IMR-90 (cell line): ENCODE data around the gene KIAA0040. TPM values are rescaled to one million over a fixed set of nuclear protein-coding genes. Genes with fewer than 3 reads are reported as not detected.

Experiments
- ATAC-seq: fragments of 200-7000 bp; cut with Tn5 transposase; 2 replicates; pipeline ENCODE4 v1.9.1; 2020; ENCODE audit warnings: low read depth, mild to moderate bottlenecking, moderate library complexity
- BruUV-seq: library from RNA; stranded (reverse); fragments of 400-500 nt; replicated peaks from 2 replicates; lab custom pipeline; 2021; lab: Mats Ljungman, UMichigan
- CTCF ChIA-PET: fragments of 300-600 bp; formaldehyde crosslinking; extraction: SDS; loops from one replicate; lab custom pipeline; 2021; ENCODE audit warnings: antibody characterized with exemption; lab: Yijun Ruan, JAX
- POLR2A ChIA-PET: fragments of 300-600 bp; sonication (Branson Sonifier 250); formaldehyde crosslinking; loops from one replicate; lab custom pipeline; 2022; ENCODE audit warnings: antibody characterized with exemption; ENCODE audit not compliant: unreplicated experiment; lab: Charles Lee
- DNase-seq: peaks from one replicate; pipeline ENCODE4 v3.0.0; 2013
- H2AFZ ChIP-seq: replicated peaks from 2 replicates; pipeline ENCODE3; 2013; ENCODE audit warnings: low read length, mild to moderate bottlenecking; ENCODE audit not compliant: poor library complexity
- H2AK5ac ChIP-seq: 2 replicates; pipeline ENCODE4 v1.6.1; 2013; ENCODE audit warnings: low read depth, low read length, inconsistent platforms
- H2AK9ac ChIP-seq: replicated peaks from 2 replicates; pipeline ENCODE3; 2013; ENCODE audit warnings: mild to moderate bottlenecking, low read depth, low read length, moderate library complexity; ENCODE audit not compliant: poor library complexity
- H2BK120ac ChIP-seq: 2 replicates; pipeline ENCODE4 v1.6.1; 2013; ENCODE audit warnings: low read depth, low read length, inconsistent platforms
- H2BK15ac ChIP-seq: 3 replicates; pipeline ENCODE4 v1.6.1; 2013; ENCODE audit warnings: low read depth, low read length, inconsistent platforms
- H2BK20ac ChIP-seq: 2 replicates; pipeline ENCODE4 v1.6.1; 2013; ENCODE audit warnings: low read depth, mild to moderate bottlenecking, inconsistent platforms, low read length, moderate library complexity
- H2BK5ac ChIP-seq: 2 replicates; pipeline ENCODE4 v1.6.1; 2013; ENCODE audit warnings: mild to moderate bottlenecking, low read depth, low read length, inconsistent platforms; ENCODE audit not compliant: poor library complexity, severe bottlenecking
- H3K14ac ChIP-seq: replicated peaks from 2 replicates; pipeline ENCODE4 v1.6.1; 2013; ENCODE audit warnings: low read depth, low read length, inconsistent platforms
- H3K18ac ChIP-seq: 2 replicates; pipeline ENCODE4 v1.6.1; 2013; ENCODE audit warnings: low read depth, low read length, control low read depth
- H3K23ac ChIP-seq: 2 replicates; pipeline ENCODE4 v1.6.1; 2013; ENCODE audit warnings: low read depth, low read length, inconsistent platforms
- H3K27ac ChIP-seq: 2 replicates; pipeline ENCODE4 v1.5.1; 2013; ENCODE audit warnings: mild to moderate bottlenecking, control low read depth, low read length; ENCODE audit not compliant: insufficient read depth
- H3K27me3 ChIP-seq: 2 replicates; pipeline ENCODE4 v1.6.1; 2013; ENCODE audit warnings: low read length; ENCODE audit not compliant: control insufficient read depth, insufficient read depth
- H3K36me3 ChIP-seq: 2 replicates; pipeline ENCODE4 v1.6.1; 2013; ENCODE audit warnings: low read length, mixed read lengths; ENCODE audit not compliant: control insufficient read depth, insufficient read depth
- H3K4ac ChIP-seq: 2 replicates; pipeline ENCODE4 v1.6.1; 2013; ENCODE audit warnings: low read depth, low read length, inconsistent platforms
- H3K4me1 ChIP-seq: 2 replicates; pipeline ENCODE4 v1.6.1; 2013; ENCODE audit warnings: low read length, mixed read lengths; ENCODE audit not compliant: control insufficient read depth, insufficient read depth
- H3K4me2 ChIP-seq: 2 replicates; pipeline ENCODE4 v1.6.1; 2013; ENCODE audit warnings: low read depth, mild to moderate bottlenecking, control low read depth, low read length, moderate library complexity
- H3K4me3 ChIP-seq: 2 replicates; pipeline ENCODE4 v1.5.1; 2013; ENCODE audit warnings: low read depth, mild to moderate bottlenecking, control low read depth, low read length, moderate library complexity; ENCODE audit not compliant: insufficient read depth
- H3K56ac ChIP-seq: 2 replicates; pipeline ENCODE4 v1.6.1; 2013; ENCODE audit warnings: low read length, inconsistent platforms; ENCODE audit not compliant: insufficient read depth; ENCODE audit errors: extremely low read depth
- H3K79me1 ChIP-seq, 2 experiments: 2 replicates each; pipeline ENCODE4 v1.6.1; 2013; ENCODE audit warnings: low read length in 2 of 2, inconsistent platforms in 1 of 2, low read depth in 1 of 2
- H3K9ac ChIP-seq: 2 replicates; pipeline ENCODE4 v1.6.1; 2013; ENCODE audit warnings: low read depth, low read length, control low read depth
- H3K9me1 ChIP-seq: 2 replicates; pipeline ENCODE4 v1.6.1; 2013; ENCODE audit warnings: low read length, inconsistent platforms; ENCODE audit not compliant: insufficient read depth
- H3K9me3 ChIP-seq: 2 replicates; pipeline ENCODE4 v1.6.1; 2013; ENCODE audit warnings: low read length; ENCODE audit not compliant: control insufficient read depth, insufficient read depth
- H4K20me1 ChIP-seq: 2 replicates; pipeline ENCODE4 v1.6.1; 2013; ENCODE audit warnings: low read length, inconsistent platforms; ENCODE audit not compliant: insufficient read depth
- H4K5ac ChIP-seq: 2 replicates; pipeline ENCODE4 v1.6.1; 2013; ENCODE audit warnings: mild to moderate bottlenecking, low read depth, low read length, control low read depth
- H4K8ac ChIP-seq, 2 experiments: 2 replicates each; pipeline ENCODE4 v1.6.1; 2013; ENCODE audit warnings: low read depth in 2 of 2, low read length in 2 of 2, control low read depth in 1 of 2, inconsistent platforms in 1 of 2
- H4K91ac ChIP-seq: 2 replicates; pipeline ENCODE4 v1.6.1; 2013; ENCODE audit warnings: low read depth, low read length, inconsistent platforms; ENCODE audit not compliant: insufficient read depth
- BHLHE40 ChIP-seq: fragments of 150-350 bp; IDR thresholded peaks from 2 replicates; pipeline ENCODE4 v1.6.1; 2016; ENCODE audit warnings: mild to moderate bottlenecking, low read depth, low read length
- CEBPB ChIP-seq: IDR thresholded peaks from 2 replicates; pipeline ENCODE4 v1.6.1; 2012; ENCODE audit warnings: low read depth, low read length, improper control_type of control experiment
- FOS ChIP-seq: fragments of 150-350 bp; IDR thresholded peaks from 2 replicates; pipeline ENCODE4 v1.6.1; 2016; ENCODE audit warnings: low read depth, low read length
- MAFK ChIP-seq: IDR thresholded peaks from 2 replicates; pipeline ENCODE4 v1.6.1; 2012; ENCODE audit warnings: low read depth, low read length, improper control_type of control experiment
- MXI1 ChIP-seq: IDR thresholded peaks from 2 replicates; pipeline ENCODE4 v1.6.1; 2012; ENCODE audit warnings: low read depth, mild to moderate bottlenecking, low read length, moderate library complexity, borderline replicate concordance
- RFX5 ChIP-seq: IDR thresholded peaks from 2 replicates; pipeline ENCODE4 v1.8.0; 2012; ENCODE audit warnings: low read depth, mild to moderate bottlenecking, low read length, moderate library complexity
- WGBS, 2 experiments: methylation state at CpG; one replicate each; pipeline versions ENCODE4 v1.1.5 to v1.1.7; 2013; ENCODE audit warnings: missing lambda C conversion rate in 2 of 2; ENCODE audit not compliant: insufficient read length in 1 of 2; ENCODE audit errors: extremely low coverage in 2 of 2; 5-methylcytosine and 5-hydroxymethylcytosine counted together
- dilution Hi-C: fragments of 300-500 bp; cut with HindIII; formaldehyde crosslinking; loops from one replicate; pipeline ENCODE4 v1.14.3; 2018; ENCODE audit warnings: low sequenced_read_pairs; ENCODE audit not compliant: unreplicated experiment
- in situ Hi-C: fragments of 300-500 bp; cut with MboI; formaldehyde crosslinking; loops from 3 replicates; pipeline ENCODE4 v1.14.3; 2019; ENCODE audit warnings: low sequenced_read_pairs, inconsistent platforms, mixed read lengths
- intact Hi-C: fragments of 100-400 bp; cut with micrococcal nuclease; formaldehyde crosslinking; loops from 2 replicates; pipeline ENCODE4 v1.10.0; 2022
- polyA plus RNA-seq, 3 experiments: library from polyadenylated mRNA; depleted of rRNA; stranded (reverse); fragments of >200 nt; gene quantifications; 2 replicates each; pipeline ENCODE4 v1.2.3, GENCODE V29; 2012; ENCODE audit warnings: low replicate concordance in 1 of 3
- total RNA-seq: library from RNA; depleted of rRNA; stranded (reverse); fragments of >200 nt; gene quantifications from 2 replicates; pipeline ENCODE4 v1.2.3, GENCODE V29; 2012

Gene KIAA0040
- total and polyA plus RNA-seq, 2 of the 4 experiments (the other 2 are of a cell fraction): 0.05 to 0.18 TPM

- Histone ChIP-seq H2AK5ac (no peak overlapping the region), H3K9me3 (no peaks in the 10 kb centered on the region), H2AK9ac (no peak overlapping the region), H3K36me3 (no peaks in the 10 kb centered on the region), H3K4me2 (no peak overlapping the region), H3K18ac (no peak overlapping the region), H3K4ac (no peak overlapping the region), H3K4me1 (no peaks in the 10 kb centered on the region), H3K23ac (no peak overlapping the region), H3K56ac (no peak overlapping the region), H4K8ac (no peak overlapping the region), H3K79me1 (no peaks in the 10 kb centered on the region), H3K27me3 (no peaks in the 10 kb centered on the region), H4K91ac (no peak overlapping the region), H2BK5ac (no peak overlapping the region), H3K9me1 (no peaks in the 10 kb centered on the region), H2BK120ac (no peak overlapping the region), H3K4me3 (no peak overlapping the region), H2BK20ac (no peak overlapping the region), H2AFZ (no peak overlapping the region), H4K20me1 (no peaks in the 10 kb centered on the region), H4K5ac (no peak overlapping the region), H3K14ac (no peak overlapping the region), H3K27ac (no peak overlapping the region), H2BK15ac (no peak overlapping the region), H3K9ac (no peak overlapping the region)
- dilution Hi-C loops (no loop called here), in situ Hi-C loops (no loop called here), intact Hi-C loops (no loop called here)
- WGBS, 2 experiments: 43% methylated on average over 1 of the region's 4 CpGs; no CpG with 5 or more reads in 1 of the 2 experiments
- BruUV-seq: no TSS peak
- ChIA-PET POLR2A (no interaction called here), CTCF (no interaction called here)
- no peak for DNase-seq
- TF ChIP-seq RFX5 (no peak), MAFK (no peak), BHLHE40 (no peak), FOS (no peak), CEBPB (no peak), MXI1 (no peak)
- no peak for ATAC-seq
These were observed 66.2 kb downstream of the KIAA0040 start for GRCh38 chr1:175126347-175126746.
